MM.1S (cell line): ENCODE data around the gene SELENOO.

Source experiments
- CTCF ChIP-seq: fragments of 300-600 bp; sonication (generic); IDR thresholded peaks from 2 replicates; pipeline ENCODE4 v1.5.1; 2016; ENCODE audit warnings: antibody characterized with exemption, low read length, mixed read lengths
- EZH2 ChIP-seq: fragments of 300-600 bp; sonication (generic); optimal IDR thresholded peaks from 2 replicates; pipeline ENCODE3; 2017; ENCODE audit warnings: low read depth, mild to moderate bottlenecking, antibody characterized with exemption, low read length, mixed read lengths

GRCh38 chr22:50202130-50202666 lies 1.4 kb downstream of the SELENOO start:
- no peak for TF ChIP-seq EZH2
- TF ChIP-seq CTCF, result no peak
